Measurements from ENCODE around the gene MYL10. TPM values are rescaled to one million over a fixed set of nuclear protein-coding genes. Genes with fewer than 3 reads are reported as not detected.

The MYL10 gene
- total and polyA plus RNA-seq, 2 of the 8 experiments (the other 6 are each of a cell fraction or from before 2014, with no cell fraction given): 0.18 TPM; not detected in 1

GRCh38 chr7:101673315-101673714 lies 44.2 kb upstream of the MYL10 start (continued):
- TF ChIP-seq RXRA (IDR thresholded peaks at IDR 0.05; ENCODE audit: insufficient read depth, low read depth, low read length): no peak
- TF ChIP-seq GABPA (IDR thresholded peaks at IDR 0.05; ENCODE audit: borderline replicate concordance, insufficient read depth, low read length): no peak
- no peak for TF ChIP-seq CTCF (IDR thresholded peaks at IDR 0.05; ENCODE audit: control extremely low read depth in 1 of 3, insufficient read depth in 1 of 3, low read depth in 1 of 3, low read length in 3 of 3)
